Endothelial cell of umbilical vein (primary cell): ENCODE measurements around the gene RNGTT. TPM values are rescaled to one million over a fixed set of nuclear protein-coding genes. Genes with fewer than 3 reads are reported as not detected.

Experiments
- BruUV-seq: library from RNA; stranded (reverse); fragments of 400-500 nt; replicated peaks from 2 replicates; lab custom pipeline; 2021; lab: Mats Ljungman, UMichigan
- CTCF ChIA-PET: fragments of 300-600, 350-600 bp; sonication (Branson Sonifier 250); formaldehyde crosslinking; loops from one replicate; lab custom pipeline; 2021; ENCODE audit warnings: antibody characterized with exemption, inconsistent platforms; lab: Charles Lee
- POLR2A ChIA-PET: fragments of 300-600, 350-600 bp; sonication (Branson Sonifier 250); formaldehyde crosslinking; loops from one replicate; lab custom pipeline; 2021; ENCODE audit warnings: antibody characterized with exemption, inconsistent platforms; lab: Charles Lee
- DNase-seq: peaks from one replicate; pipeline ENCODE4 v3.0.0-alpha.2; 2011; ENCODE audit warnings: low read depth, low spot score
- FAIRE-seq: peaks from 2 replicates; lab custom pipeline; 2011; peaks lifted over from hg19 to GRCh38; lab: Jason Lieb, UNC
- H2AFZ ChIP-seq: 2 replicates; pipeline ENCODE4 v1.6.0; 2012; ENCODE audit warnings: low read depth, low read length, control low read depth, inconsistent platforms
- H3K27ac ChIP-seq: 2 replicates; pipeline ENCODE4 v1.5.1; 2011; ENCODE audit warnings: low read depth, mild to moderate bottlenecking, control low read depth, low read length, moderate library complexity; ENCODE audit not compliant: insufficient read depth
- H3K27me3 ChIP-seq, 2 experiments: 2 replicates each; pipeline versions ENCODE4 v1.6.0 to v1.6.1; 2011; ENCODE audit warnings: low read length in 2 of 2, mixed read lengths in 1 of 2; ENCODE audit not compliant: control insufficient read depth in 2 of 2, insufficient read depth in 2 of 2
- H3K36me3 ChIP-seq, 2 experiments: 2 replicates in 1 of 2; 3 replicates in 1 of 2; pipeline ENCODE4 v1.5.1; 2011; ENCODE audit warnings: low read length in 2 of 2, mild to moderate bottlenecking in 1 of 2, moderate library complexity in 1 of 2; ENCODE audit not compliant: control insufficient read depth in 2 of 2, insufficient read depth in 2 of 2; ENCODE audit errors: extremely low read depth in 1 of 2
- H3K4me1 ChIP-seq: 3 replicates; pipeline ENCODE4 v1.5.1; 2011; ENCODE audit warnings: mild to moderate bottlenecking, low read length; ENCODE audit not compliant: control insufficient read depth, insufficient read depth; ENCODE audit errors: extremely low read depth
- H3K4me2 ChIP-seq: 2 replicates; pipeline ENCODE4 v1.6.1; 2011; ENCODE audit warnings: low read length, control low read depth, mixed read lengths; ENCODE audit not compliant: insufficient read depth
- H3K4me3 ChIP-seq, 3 experiments: fragments of 200-600 bp in 1 of 3; sonication (generic), shearing (Covaris generic) in 1 of 3; replicated peaks in 1 of 3; 2 replicates each; pipeline ENCODE4 v1.5.1; 2011 to 2016; ENCODE audit warnings: control low read depth in 3 of 3, low read length in 3 of 3, mild to moderate bottlenecking in 2 of 3, inconsistent platforms in 1 of 3, low read depth in 1 of 3, moderate library complexity in 1 of 3; ENCODE audit not compliant: insufficient read depth in 1 of 3
- H3K79me2 ChIP-seq: 2 replicates; pipeline ENCODE4 v1.6.0; 2012; ENCODE audit warnings: low read length, inconsistent platforms; ENCODE audit not compliant: control insufficient read depth, insufficient read depth
- H3K9ac ChIP-seq: replicated peaks from 2 replicates; pipeline ENCODE3; 2011; ENCODE audit warnings: low read length, control low read depth; ENCODE audit not compliant: insufficient read depth; ENCODE audit errors: extremely low read depth
- H3K9me1 ChIP-seq: replicated peaks from 3 replicates; pipeline ENCODE4 v1.6.0; 2011; ENCODE audit warnings: mild to moderate bottlenecking, low read length; ENCODE audit not compliant: control insufficient read depth, insufficient read depth; ENCODE audit errors: extremely low read depth
- H3K9me3 ChIP-seq: replicated peaks from 2 replicates; pipeline ENCODE4 v1.5.1; 2012; ENCODE audit warnings: low read length, inconsistent platforms; ENCODE audit not compliant: control insufficient read depth, insufficient read depth
- H4K20me1 ChIP-seq: replicated peaks from 2 replicates; pipeline ENCODE3; 2011; ENCODE audit warnings: mild to moderate bottlenecking, low read length; ENCODE audit not compliant: control insufficient read depth, insufficient read depth; ENCODE audit errors: extremely low read depth
- EZH2 ChIP-seq: IDR thresholded peaks from 2 replicates; pipeline ENCODE4 v1.6.1; 2012; ENCODE audit warnings: borderline replicate concordance, low read depth, mild to moderate bottlenecking, moderate library complexity, low read length, inconsistent platforms; ENCODE audit not compliant: severe bottlenecking
- FOS ChIP-seq: IDR thresholded peaks from 2 replicates; pipeline ENCODE4 v1.6.1; 2011; ENCODE audit warnings: mild to moderate bottlenecking, low read length, moderate library complexity, borderline replicate concordance; ENCODE audit not compliant: insufficient read depth
- GATA2 ChIP-seq: IDR thresholded peaks from 2 replicates; pipeline ENCODE4 v1.7.0; 2011; ENCODE audit warnings: low read depth, mild to moderate bottlenecking, moderate library complexity, mixed read lengths, low read length; ENCODE audit not compliant: insufficient read length, insufficient read depth
- JUN ChIP-seq: IDR thresholded peaks from 2 replicates; pipeline ENCODE4 v1.6.1; 2011; ENCODE audit warnings: borderline replicate concordance, low read depth; ENCODE audit not compliant: insufficient read length, insufficient read depth
- MYC ChIP-seq: IDR thresholded peaks from one replicate; pipeline ENCODE4 v1.6.1; 2011; ENCODE audit warnings: mild to moderate bottlenecking, low read depth, low read length
- POLR2A ChIP-seq: IDR thresholded peaks from 2 replicates; pipeline ENCODE4 v1.6.1; 2012; ENCODE audit warnings: low read depth, mild to moderate bottlenecking, control low read depth, low read length
- POLR2AphosphoS5 ChIP-seq: IDR thresholded peaks from 2 replicates; pipeline ENCODE4 v1.6.1; 2012; ENCODE audit warnings: low read depth, mild to moderate bottlenecking, control low read depth, low read length, moderate library complexity; ENCODE audit not compliant: insufficient read depth
- dilution Hi-C: fragments of 300-500 bp; cut with MboI; formaldehyde crosslinking; loops from one replicate; pipeline ENCODE4 v1.15.0; 2019; ENCODE audit warnings: low sequenced_read_pairs; ENCODE audit not compliant: extremely low pct_ligation_motif_present
- intact Hi-C: fragments of 100-400 bp; cut with micrococcal nuclease; formaldehyde crosslinking; loops from one replicate; pipeline ENCODE4 v1.10.0; 2022
- polyA plus RNA-seq, 4 experiments: library from polyadenylated mRNA; depleted of rRNA in 3 of 4; stranded (reverse) in 3 of 4; unstranded in 1 of 4; fragments of >200 nt; gene quantifications; 2 replicates each; pipeline versions ENCODE4 v1.2.1 to v1.2.3, GENCODE V29; 2011 to 2012; ENCODE audit warnings: missing spikeins in 1 of 4
- total RNA-seq: library from RNA; stranded (reverse); gene quantifications from 2 replicates; pipeline ENCODE4 v1.2.3, GENCODE V29; 2021
- TF ChIP-seq, protein P1 (sequence below): IDR thresholded peaks from 2 replicates; pipeline ENCODE4 v1.6.1; 2011; ENCODE audit not compliant: insufficient read depth, insufficient read length
- TF ChIP-seq, protein P2 (sequence below), 2 donors: IDR thresholded peaks; 1 replicate in 1 of 2; 2 replicates in 1 of 2; pipeline ENCODE4 v1.5.1; 2011; ENCODE audit warnings: low read length in 2 of 2, mild to moderate bottlenecking in 2 of 2, moderate library complexity in 2 of 2, control low read depth in 1 of 2, inconsistent platforms in 1 of 2, low read depth in 1 of 2; ENCODE audit not compliant: insufficient read depth in 1 of 2; ENCODE audit errors: extremely low read depth in 1 of 2

RNGTT gene
- total and polyA plus RNA-seq, 2 donors (not counting 3 experiments of a cell fraction or from before 2014, with no cell fraction given) = 2.1 to 13.1 TPM

DNA sequence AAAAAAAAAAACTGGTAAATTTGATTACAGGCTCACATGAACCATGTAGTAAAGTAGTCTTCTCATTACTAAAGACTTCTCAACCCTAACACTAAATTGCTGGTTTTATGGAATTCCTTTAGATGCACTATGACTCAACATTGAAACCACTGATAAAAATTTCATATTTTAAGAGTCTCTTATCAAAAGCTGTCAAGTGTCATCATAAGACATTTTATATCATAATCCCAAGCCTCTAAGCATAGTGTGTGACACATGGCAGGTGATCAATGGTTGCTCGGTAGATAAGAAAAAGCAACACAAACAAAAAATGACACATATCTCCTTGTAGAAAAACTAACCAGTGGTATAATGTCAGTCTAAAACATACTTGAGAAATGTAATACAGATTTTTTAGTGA, 258.4 kb downstream of the RNGTT start:
- H3K79me2 ChIP-seq = no peaks in the 10 kb centered on the region
- intact Hi-C loops = no loop called here
- FAIRE-seq (no peak), DNase-seq (no peak)
- no peaks in the 10 kb centered on the region for H3K9me1 ChIP-seq
- H2AFZ ChIP-seq = no peak overlapping the region
- dilution Hi-C loops = no loop called here
- ChIA-PET POLR2A (no interaction called here), CTCF (no interaction called here)
- no TSS peak for BruUV-seq
- no peaks in the 10 kb centered on the region for H3K4me1 ChIP-seq
- H4K20me1 ChIP-seq = no peaks in the 10 kb centered on the region
- TF ChIP-seq JUN = no peak
- no peak for TF ChIP-seq POLR2A
- TF ChIP-seq, protein P1, sequence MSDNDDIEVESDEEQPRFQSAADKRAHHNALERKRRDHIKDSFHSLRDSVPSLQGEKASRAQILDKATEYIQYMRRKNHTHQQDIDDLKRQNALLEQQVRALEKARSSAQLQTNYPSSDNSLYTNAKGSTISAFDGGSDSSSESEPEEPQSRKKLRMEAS = no peak
- TF ChIP-seq, protein P2, sequence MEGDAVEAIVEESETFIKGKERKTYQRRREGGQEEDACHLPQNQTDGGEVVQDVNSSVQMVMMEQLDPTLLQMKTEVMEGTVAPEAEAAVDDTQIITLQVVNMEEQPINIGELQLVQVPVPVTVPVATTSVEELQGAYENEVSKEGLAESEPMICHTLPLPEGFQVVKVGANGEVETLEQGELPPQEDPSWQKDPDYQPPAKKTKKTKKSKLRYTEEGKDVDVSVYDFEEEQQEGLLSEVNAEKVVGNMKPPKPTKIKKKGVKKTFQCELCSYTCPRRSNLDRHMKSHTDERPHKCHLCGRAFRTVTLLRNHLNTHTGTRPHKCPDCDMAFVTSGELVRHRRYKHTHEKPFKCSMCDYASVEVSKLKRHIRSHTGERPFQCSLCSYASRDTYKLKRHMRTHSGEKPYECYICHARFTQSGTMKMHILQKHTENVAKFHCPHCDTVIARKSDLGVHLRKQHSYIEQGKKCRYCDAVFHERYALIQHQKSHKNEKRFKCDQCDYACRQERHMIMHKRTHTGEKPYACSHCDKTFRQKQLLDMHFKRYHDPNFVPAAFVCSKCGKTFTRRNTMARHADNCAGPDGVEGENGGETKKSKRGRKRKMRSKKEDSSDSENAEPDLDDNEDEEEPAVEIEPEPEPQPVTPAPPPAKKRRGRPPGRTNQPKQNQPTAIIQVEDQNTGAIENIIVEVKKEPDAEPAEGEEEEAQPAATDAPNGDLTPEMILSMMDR (IDR thresholded peaks at IDR 0.05; ENCODE audit: extremely low read depth in 1 of 2, insufficient read depth in 1 of 2, low read depth in 1 of 2, low read length in 2 of 2) = no peak
- TF ChIP-seq FOS = no peak
- no peak for TF ChIP-seq POLR2AphosphoS5
- no peak for TF ChIP-seq EZH2
- no peak for TF ChIP-seq MYC
- TF ChIP-seq GATA2 = no peak
- no peaks in the 10 kb centered on the region for H3K27me3 ChIP-seq
- H3K27ac ChIP-seq = no peak overlapping the region
- no peak overlapping the region for H3K9ac ChIP-seq
- H3K36me3 ChIP-seq = no peaks in the 10 kb centered on the region
- no peak overlapping the region for H3K4me2 ChIP-seq
- H3K9me3 ChIP-seq = no peaks in the 10 kb centered on the region
- H3K4me3 ChIP-seq = no peak overlapping the region
